ENCODE measurements around the gene CHRDL2.

The CHRDL2 gene

GRCh38 chr11:74709175-74709574 is 22.1 kb downstream of the CHRDL2 start:
- no peak for FAIRE-seq

GRCh38 chr11:74707602-74708510 is 23.4 kb downstream of the CHRDL2 start:
- no peak for FAIRE-seq

GRCh38 chr11:74707182-74707581 is 24.0 kb downstream of the CHRDL2 start:
- no peak for FAIRE-seq

- FAIRE-seq: no peak
These were observed 28.0 kb downstream of the CHRDL2 start for GRCh38 chr11:74703211-74703610.

DNA sequence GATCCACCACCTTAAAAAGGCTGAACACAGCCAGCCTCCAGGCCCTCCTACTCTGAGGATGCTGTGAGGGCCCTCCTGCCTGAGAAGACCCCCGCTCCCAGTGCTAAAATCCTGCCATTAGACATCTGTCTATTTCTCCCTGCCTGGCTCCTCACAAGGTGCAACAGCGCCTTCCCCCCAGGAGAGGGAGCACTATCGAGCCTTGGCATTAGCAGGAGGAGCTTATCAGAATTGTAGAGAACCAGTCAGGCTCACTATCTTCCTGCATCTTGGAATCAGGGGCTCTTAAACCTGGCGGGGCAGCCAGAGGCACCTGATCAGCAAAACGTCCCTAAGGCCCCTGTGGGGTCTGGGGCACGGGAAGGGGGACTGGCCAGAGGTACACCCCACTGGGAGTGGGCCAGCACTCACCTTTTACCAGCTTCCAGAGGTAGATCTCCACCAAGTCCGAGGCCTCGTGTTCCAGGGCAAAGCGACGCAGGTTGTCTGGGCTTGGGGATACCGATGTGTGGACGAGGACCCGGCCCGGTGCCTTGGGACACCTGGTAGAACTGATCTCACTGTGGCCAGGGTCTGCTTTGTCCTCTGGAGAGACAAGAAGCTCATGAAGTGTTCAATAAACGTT is 28.7 kb downstream of the CHRDL2 start:
- FAIRE-seq: no peak

GRCh38 chr11:74701351-74701750 is 29.9 kb downstream of the CHRDL2 start:
- no peak for FAIRE-seq

DNA sequence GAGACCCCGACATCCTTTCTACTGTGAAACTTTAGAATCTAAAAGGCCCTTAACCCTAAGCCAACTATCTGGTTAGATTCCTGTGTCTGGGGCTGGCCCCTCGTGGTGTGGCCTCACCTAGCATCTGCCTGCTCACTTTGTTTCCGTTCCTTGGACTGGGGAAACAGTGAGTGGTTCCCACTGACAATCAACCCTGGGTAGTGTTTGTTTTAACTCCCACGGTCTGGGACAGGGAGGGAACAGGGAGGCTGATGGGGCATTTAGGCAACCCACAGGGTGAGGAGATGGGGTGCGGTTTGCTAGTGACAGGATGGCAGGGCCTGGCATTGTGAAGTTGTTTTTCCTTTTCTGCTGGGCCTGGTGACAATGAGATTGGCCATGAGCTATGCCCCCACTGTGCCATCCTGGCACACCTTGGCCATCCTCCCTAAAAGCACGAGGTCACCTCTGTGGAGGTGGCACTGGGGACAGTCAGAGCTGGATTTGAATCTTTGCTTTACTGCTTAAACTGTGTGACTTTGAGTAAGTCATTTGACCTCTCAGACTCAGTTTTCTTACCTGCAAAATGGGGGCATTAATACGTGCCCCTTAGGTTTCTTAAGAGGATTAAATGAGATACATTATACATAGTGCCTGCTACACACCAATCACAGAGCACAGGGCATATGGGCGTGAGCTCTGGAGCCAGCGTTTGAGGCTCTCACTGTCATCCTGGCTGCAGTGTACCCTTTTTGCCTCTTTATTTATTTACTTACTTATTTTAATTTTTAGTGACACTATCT is 31.4 kb downstream of the CHRDL2 start:
- FAIRE-seq: no peak

GRCh38 chr11:74697722-74698121 is 33.5 kb downstream of the CHRDL2 start:
- no peak for FAIRE-seq

GRCh38 chr11:74696939-74697675 is 34.1 kb downstream of the CHRDL2 start:
- no peak for FAIRE-seq

GRCh38 chr11:74696500-74696899 is 34.7 kb downstream of the CHRDL2 start:
- no peak for FAIRE-seq

GRCh38 chr11:74695705-74696280 is 35.4 kb downstream of the CHRDL2 start:
- no peak for FAIRE-seq

DNA sequence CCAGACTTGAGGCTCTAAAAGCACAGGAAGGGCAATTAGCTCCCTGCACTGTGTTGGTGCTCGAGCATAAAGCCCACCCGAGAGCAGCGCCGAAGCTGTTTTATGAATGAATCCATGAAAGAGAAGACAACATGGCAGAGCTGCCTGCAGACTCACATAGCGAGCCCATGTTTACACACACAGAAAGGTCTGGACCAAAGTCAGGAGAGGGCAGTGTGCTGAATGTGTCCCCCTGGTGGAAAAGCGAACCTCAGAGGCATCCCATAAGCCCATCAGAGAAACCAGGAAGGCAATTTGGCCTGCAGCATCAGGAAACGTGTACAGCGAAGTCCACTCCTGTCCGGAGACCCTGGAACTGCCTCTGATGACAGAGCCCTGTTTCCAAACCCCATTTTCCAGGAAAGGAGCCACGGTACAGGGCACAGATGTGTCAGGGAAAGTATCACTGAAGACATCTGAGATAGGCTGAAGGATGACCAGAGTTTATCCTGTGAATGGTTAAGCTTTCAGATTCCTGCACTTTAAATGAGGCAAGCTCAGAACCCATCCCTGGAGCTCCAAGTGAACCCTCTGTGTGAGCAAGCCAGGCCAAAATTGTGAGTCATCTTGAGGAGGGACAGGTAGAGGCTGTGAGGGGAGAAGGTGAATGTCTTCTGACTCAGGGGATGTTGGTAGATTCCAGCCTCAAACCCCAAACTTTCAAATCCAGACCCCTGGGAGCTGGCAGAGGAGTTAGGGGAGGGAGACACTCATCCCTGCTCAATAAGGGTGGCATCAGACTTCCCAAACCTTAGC is 36.9 kb downstream of the CHRDL2 start:
- FAIRE-seq: no peak

DNA sequence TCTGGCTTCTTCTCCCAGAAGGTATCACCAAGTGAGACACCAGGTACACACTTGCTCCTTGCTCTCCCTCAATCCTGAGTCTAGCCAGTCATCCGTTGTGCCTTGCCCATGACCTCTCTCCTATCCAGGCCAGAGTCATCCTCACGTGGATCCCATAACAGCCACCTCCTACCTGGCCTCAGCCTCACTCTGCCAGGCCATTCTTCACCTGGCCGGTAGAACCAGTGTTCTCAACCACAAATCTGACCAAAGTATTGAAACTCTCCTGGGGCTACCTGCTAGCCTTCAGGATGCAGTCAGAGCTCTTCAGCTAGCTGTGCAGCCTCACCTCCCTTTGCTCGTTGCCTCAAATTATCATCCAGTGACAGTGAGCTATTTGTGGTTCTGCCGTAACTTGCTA is 37.7 kb downstream of the CHRDL2 start:
- FAIRE-seq: no peak

GRCh38 chr11:74691755-74692154 is 39.5 kb downstream of the CHRDL2 start:
- FAIRE-seq: no peak

DNA sequence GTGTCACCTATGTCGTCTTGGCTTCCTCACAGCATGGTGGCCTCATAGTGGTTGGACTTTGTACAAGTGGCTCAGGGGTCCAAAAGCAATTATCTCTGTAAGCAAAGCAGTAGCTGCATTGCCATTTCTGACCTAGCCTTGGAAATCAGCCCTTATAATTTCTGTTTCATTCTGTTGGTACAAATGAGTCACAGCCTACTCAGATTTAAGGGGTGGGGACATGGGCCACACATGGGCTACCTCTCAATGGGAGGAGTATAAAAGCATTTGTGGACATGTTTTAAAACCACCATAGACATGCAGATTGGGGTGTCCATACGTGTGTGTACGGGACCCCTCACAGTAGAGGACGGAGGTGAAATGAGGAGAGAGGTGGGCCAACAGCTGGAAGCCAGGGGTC is 41.6 kb downstream of the CHRDL2 start:
- FAIRE-seq: no peak

DNA sequence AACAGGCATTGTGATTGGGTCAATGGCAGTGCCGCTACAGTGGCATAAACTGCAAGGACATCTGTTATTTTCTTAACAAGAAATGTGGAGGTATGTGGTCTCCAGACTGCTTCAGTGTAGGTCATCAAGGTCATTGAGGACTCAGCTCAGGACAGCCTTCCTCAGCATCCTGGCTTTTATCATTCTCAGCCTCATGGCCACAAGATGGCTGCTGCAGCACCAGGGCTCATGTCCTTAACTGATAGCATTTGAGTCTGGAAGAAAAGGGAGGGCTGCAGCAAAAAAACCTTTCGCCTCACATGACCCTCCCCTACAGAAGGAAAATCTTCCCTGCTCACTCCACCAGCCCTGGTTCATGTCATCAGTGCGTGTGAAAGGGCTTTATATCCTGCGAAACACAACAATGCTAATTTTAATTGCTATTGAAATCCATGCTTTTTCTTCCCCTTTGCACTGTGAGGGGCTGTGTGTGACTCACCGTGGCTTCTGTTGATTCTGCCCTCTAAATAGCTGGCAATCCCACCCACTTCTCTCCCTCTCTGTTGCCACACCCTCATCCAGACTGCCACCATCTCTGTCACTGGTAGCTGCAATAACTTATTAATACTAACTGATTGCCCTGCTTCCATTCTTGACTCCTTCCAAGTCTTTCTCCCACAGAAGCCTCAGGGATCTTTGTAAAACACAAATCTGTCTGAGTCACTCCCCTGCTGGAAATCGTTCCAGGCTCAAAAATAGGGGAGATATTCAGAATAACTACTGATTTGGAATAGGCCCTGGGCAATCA is 43.8 kb downstream of the CHRDL2 start:
- FAIRE-seq: no peak

- FAIRE-seq: no peak
These were observed 44.4 kb downstream of the CHRDL2 start for GRCh38 chr11:74686792-74687191.

- FAIRE-seq: no peak
These were observed 45.3 kb downstream of the CHRDL2 start for GRCh38 chr11:74685905-74686304.

DNA sequence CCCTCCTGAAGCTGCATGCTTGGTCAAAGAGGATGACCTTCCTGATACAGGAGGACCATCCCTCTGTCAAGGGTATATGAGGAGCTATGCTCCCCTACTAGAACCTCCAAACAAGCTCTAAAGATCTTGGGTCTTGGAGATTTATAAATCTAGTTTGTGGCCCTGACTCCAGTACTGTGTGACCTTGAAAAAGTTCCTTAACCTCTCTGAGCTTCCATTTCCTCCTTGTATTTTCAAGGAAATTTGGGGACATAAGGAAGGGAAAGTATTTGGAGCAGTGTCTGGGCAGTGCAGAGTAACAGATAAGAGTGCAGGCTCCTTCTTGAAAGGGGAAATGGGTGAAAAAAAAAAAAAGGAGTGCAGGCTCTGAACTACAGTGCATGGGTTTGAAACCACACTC is 45.9 kb downstream of the CHRDL2 start:
- FAIRE-seq: no peak

DNA sequence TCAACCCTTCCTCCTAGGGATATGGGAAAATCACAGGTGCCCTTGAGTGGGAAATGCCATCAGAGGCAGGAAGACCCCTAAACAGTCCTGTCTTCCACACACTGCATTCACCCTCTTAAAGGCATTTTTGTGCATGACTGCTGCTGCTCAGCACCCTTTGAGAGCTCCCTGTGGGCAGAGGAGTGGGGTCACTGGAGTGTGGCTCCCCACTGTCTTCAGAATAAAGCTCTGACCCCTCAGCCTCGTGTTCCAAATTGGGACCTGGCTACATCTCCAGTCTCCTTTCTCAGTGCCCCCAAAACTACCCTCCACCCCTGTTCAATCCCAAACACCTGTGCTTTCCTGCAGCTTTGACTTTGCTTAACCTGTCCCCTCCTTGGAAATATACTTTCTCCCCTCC is 46.6 kb downstream of the CHRDL2 start:
- FAIRE-seq: no peak

DNA sequence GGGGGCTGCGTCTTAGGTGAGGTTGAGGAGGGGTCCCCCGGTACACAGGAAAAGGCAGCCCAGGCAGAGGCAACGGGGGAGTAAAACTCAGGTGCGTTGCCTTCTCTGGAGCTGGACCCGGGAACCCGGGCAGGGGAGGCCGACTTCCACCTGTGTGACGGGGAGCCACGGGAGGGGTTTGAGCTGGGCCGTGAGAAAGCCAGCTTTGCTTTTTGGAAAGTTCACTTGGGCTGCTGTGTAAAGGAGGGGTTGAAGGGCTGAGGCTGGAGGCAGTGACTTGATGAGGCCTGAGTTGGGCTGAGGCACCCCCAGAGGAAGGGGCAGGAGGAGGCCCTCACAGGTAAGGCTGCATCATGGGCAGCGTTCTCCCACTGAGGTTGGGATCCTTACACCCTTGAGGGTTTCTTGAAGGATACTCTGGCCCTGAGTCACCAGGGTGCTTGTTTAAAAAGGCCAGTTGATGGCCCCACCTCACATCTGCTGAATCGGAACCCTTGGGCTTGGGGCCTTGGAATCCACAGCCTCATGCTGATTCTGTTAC is 47.2 kb downstream of the CHRDL2 start:
- FAIRE-seq: no peak
